WTC11 (cell line): ENCODE measurements around the gene SMPX. TPM values are rescaled to one million over a fixed set of nuclear protein-coding genes. Genes with fewer than 3 reads are reported as not detected.

Experiments used
- ATAC-seq: fragments of 200-7000 bp; cut with Tn5 transposase; 2 replicates; pipeline ENCODE4 v1.10.0; 2021; ENCODE audit warnings: mild to moderate bottlenecking, moderate library complexity
- CTCF ChIA-PET: fragments of 300-600 bp; sonication (Branson Sonifier 250); formaldehyde crosslinking; loops from one replicate; lab custom pipeline; 2021; ENCODE audit warnings: antibody characterized with exemption; lab: Charles Lee
- POLR2A ChIA-PET: fragments of 350-600 bp; sonication (Branson Sonifier 250); formaldehyde crosslinking; loops from one replicate; lab custom pipeline; 2021; ENCODE audit warnings: antibody characterized with exemption; lab: Charles Lee
- DNase-seq: peaks from one replicate; pipeline ENCODE4 v3.0.0; 2021; ENCODE audit warnings: low spot score
- H3K27ac Mint-ChIP-seq: 2 replicates; pipeline ENCODE4 v1.8.0; 2021; ENCODE audit warnings: mixed read lengths
- H3K27me3 Mint-ChIP-seq: 2 replicates; pipeline ENCODE4 v1.8.0; 2021; ENCODE audit warnings: low read depth, mild to moderate bottlenecking, moderate library complexity, mixed read lengths
- H3K36me3 Mint-ChIP-seq: 2 replicates; pipeline ENCODE4 v1.8.0; 2021; ENCODE audit warnings: mixed read lengths
- H3K4me1 Mint-ChIP-seq: 2 replicates; pipeline ENCODE4 v1.8.0; 2022; ENCODE audit warnings: mixed read lengths
- H3K4me3 Mint-ChIP-seq: 2 replicates; pipeline ENCODE4 v1.8.0; 2021; ENCODE audit warnings: mild to moderate bottlenecking, moderate library complexity, mixed read lengths
- H3K9me3 Mint-ChIP-seq: 2 replicates; pipeline ENCODE4 v1.8.0; 2021; ENCODE audit warnings: mixed read lengths
- MXD4 ChIP-seq: fragments of 250-450 bp; sonication (Bioruptor Pico); IDR thresholded peaks from 2 replicates; pipeline ENCODE4 v1.8.0; 2021; ENCODE audit warnings: mild to moderate bottlenecking, moderate library complexity, borderline replicate concordance
- NR2C2 ChIP-seq: sonication (generic); formaldehyde crosslinking; IDR thresholded peaks from 2 replicates; pipeline ENCODE4 v1.8.0; 2022; ENCODE audit warnings: mild to moderate bottlenecking, missing genetic modification reagents
- OVOL2 ChIP-seq: fragments of 250-450 bp; sonication (Bioruptor Pico); IDR thresholded peaks from 2 replicates; pipeline ENCODE4 v1.9.0; 2021; ENCODE audit warnings: mild to moderate bottlenecking, borderline replicate concordance
- RORB ChIP-seq: fragments of 250-450 bp; sonication (Bioruptor Pico); IDR thresholded peaks from 2 replicates; pipeline ENCODE4 v1.9.0; 2021; ENCODE audit warnings: mild to moderate bottlenecking
- SOX15 ChIP-seq: fragments of 250-450 bp; sonication (Bioruptor Pico); IDR thresholded peaks from 2 replicates; pipeline ENCODE4 v1.9.0; 2021; ENCODE audit warnings: mild to moderate bottlenecking
- SP1 ChIP-seq: sonication (generic); formaldehyde crosslinking; conservative IDR thresholded peaks from 2 replicates; pipeline ENCODE4 v1.8.1; 2022; ENCODE audit warnings: missing genetic modification reagents
- total RNA-seq: library from RNA; stranded (reverse); gene quantifications from 3 replicates; pipeline ENCODE4 v1.2.3, GENCODE V29; 2021
- TF ChIP-seq, protein P1 (sequence below): sonication (generic); formaldehyde crosslinking; IDR thresholded peaks from 2 replicates; pipeline ENCODE4 v1.8.1; 2023; ENCODE audit warnings: mild to moderate bottlenecking, missing genetic modification reagents, moderate library complexity
- TF ChIP-seq, protein P2 (sequence below): sonication (generic); formaldehyde crosslinking; IDR thresholded peaks from 2 replicates; pipeline ENCODE4 v1.8.0; 2022; ENCODE audit warnings: mild to moderate bottlenecking, missing genetic modification reagents
- TF ChIP-seq, protein P3 (sequence below): sonication (generic); formaldehyde crosslinking; IDR thresholded peaks from 2 replicates; pipeline ENCODE4 v1.8.1; 2022; ENCODE audit warnings: low read depth, mild to moderate bottlenecking, moderate library complexity, missing genetic modification reagents, borderline replicate concordance
- TF ChIP-seq, protein P4 (sequence below): sonication (generic); formaldehyde crosslinking; IDR thresholded peaks from 2 replicates; pipeline ENCODE4 v1.8.1; 2023; ENCODE audit warnings: mild to moderate bottlenecking, missing genetic modification reagents
- TF ChIP-seq, protein P5 (sequence below): sonication (generic); formaldehyde crosslinking; conservative IDR thresholded peaks from 2 replicates; pipeline ENCODE4 v1.8.1; 2022; ENCODE audit warnings: mild to moderate bottlenecking, missing genetic modification reagents
- TF ChIP-seq, protein P6 (sequence below): fragments of 250-450 bp; sonication (Bioruptor Pico); IDR thresholded peaks from 2 replicates; pipeline ENCODE4 v1.9.0; 2021; ENCODE audit warnings: mild to moderate bottlenecking
- TF ChIP-seq, protein P7 (sequence below): fragments of 250-450 bp; sonication (Bioruptor Pico); IDR thresholded peaks from 2 replicates; pipeline ENCODE4 v1.9.0; 2021; ENCODE audit warnings: mild to moderate bottlenecking
- TF ChIP-seq, protein P8 (sequence below): sonication (generic); formaldehyde crosslinking; IDR thresholded peaks from 2 replicates; pipeline ENCODE4 v1.8.0; 2023; ENCODE audit warnings: missing genetic modification reagents

Gene SMPX
- total RNA-seq, 1 experiment from 2014 or later, result not detected

DNA sequence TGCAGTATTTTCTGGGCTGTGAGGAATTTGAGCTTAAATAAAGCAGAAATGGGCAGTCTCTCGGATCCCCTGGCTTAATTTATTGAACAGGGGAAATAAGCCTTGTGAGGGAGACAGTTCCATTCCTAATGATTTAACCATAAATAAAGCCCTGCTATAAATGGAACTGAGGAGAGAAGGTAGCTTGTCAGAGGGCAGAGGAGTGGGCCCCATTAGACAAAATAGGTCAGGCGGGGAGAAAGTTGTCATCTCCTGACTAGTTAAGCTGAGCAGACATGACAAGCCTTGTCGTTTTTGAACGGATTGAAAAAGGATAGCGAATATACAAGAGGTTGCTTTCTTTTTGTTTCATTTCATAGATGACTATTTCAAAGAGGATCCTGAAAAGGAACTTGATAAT lies 39.3 kb downstream of the SMPX start:
- TF ChIP-seq, protein P1, sequence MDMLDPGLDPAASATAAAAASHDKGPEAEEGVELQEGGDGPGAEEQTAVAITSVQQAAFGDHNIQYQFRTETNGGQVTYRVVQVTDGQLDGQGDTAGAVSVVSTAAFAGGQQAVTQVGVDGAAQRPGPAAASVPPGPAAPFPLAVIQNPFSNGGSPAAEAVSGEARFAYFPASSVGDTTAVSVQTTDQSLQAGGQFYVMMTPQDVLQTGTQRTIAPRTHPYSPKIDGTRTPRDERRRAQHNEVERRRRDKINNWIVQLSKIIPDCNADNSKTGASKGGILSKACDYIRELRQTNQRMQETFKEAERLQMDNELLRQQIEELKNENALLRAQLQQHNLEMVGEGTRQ (CRISPR knock-in tag), result no peak
- TF ChIP-seq, protein P2, sequence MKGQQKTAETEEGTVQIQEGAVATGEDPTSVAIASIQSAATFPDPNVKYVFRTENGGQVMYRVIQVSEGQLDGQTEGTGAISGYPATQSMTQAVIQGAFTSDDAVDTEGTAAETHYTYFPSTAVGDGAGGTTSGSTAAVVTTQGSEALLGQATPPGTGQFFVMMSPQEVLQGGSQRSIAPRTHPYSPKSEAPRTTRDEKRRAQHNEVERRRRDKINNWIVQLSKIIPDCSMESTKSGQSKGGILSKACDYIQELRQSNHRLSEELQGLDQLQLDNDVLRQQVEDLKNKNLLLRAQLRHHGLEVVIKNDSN, result no peak
- no peak for TF ChIP-seq SP1 (CRISPR knock-in tag)
- TF ChIP-seq, protein P3, sequence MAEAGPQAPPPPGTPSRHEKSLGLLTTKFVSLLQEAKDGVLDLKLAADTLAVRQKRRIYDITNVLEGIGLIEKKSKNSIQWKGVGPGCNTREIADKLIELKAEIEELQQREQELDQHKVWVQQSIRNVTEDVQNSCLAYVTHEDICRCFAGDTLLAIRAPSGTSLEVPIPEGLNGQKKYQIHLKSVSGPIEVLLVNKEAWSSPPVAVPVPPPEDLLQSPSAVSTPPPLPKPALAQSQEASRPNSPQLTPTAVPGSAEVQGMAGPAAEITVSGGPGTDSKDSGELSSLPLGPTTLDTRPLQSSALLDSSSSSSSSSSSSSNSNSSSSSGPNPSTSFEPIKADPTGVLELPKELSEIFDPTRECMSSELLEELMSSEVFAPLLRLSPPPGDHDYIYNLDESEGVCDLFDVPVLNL (CRISPR knock-in tag), result no peak
- Mint-ChIP-seq H3K9me3 (peaks cover 4% of the 10 kb centered on the region; the same call in 1 of the 2 replicates), H3K27ac (no peak overlapping the region), H3K4me3 (no peak overlapping the region), H3K36me3 (peaks cover under 1% of the 10 kb centered on the region; the same call in 1 of the 2 replicates), H3K27me3 (no peaks in the 10 kb centered on the region), H3K4me1 (no peaks in the 10 kb centered on the region; the same call in 1 of the 2 replicates)
- DNase-seq (no peak), ATAC-seq (no peak)
- ChIA-PET CTCF (no interaction called here), POLR2A (no interaction called here)

DNA sequence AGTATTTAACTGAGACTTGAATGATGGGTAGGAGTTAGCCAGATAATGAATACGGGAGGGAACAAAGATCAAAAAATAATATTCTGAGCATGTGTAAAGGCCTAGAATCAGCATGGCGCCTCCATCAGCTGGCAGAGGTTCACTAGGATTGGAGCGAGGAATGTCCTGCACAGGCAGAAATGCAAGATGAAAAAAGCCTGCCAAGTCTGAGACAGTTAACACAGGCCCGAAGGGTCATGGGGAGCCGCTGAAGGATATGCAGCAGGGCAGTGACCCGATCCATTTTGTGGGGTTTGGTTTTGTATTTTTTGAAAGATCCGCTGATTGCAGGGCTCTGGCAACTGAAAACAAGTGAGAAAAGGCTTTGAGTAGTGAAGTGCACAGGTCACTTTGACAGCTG lies 40.1 kb downstream of the SMPX start:
- Mint-ChIP-seq H3K9me3 (peaks cover 9% of the 10 kb centered on the region), H3K4me1 (no peaks in the 10 kb centered on the region; the same call in 1 of the 2 replicates), H3K27ac (no peak overlapping the region), H3K4me3 (no peak overlapping the region), H3K27me3 (no peaks in the 10 kb centered on the region; the same call in 1 of the 2 replicates), H3K36me3 (peaks cover 5% of the 10 kb centered on the region)
- CTCF ChIA-PET, result no interaction called here
- TF ChIP-seq, protein P4, sequence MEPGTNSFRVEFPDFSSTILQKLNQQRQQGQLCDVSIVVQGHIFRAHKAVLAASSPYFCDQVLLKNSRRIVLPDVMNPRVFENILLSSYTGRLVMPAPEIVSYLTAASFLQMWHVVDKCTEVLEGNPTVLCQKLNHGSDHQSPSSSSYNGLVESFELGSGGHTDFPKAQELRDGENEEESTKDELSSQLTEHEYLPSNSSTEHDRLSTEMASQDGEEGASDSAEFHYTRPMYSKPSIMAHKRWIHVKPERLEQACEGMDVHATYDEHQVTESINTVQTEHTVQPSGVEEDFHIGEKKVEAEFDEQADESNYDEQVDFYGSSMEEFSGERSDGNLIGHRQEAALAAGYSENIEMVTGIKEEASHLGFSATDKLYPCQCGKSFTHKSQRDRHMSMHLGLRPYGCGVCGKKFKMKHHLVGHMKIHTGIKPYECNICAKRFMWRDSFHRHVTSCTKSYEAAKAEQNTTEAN (CRISPR knock-in tag), result no peak
- TF ChIP-seq MXD4 (CRISPR knock-in tag) (no peak), SOX15 (CRISPR knock-in tag) (no peak), RORB (CRISPR knock-in tag) (no peak)
- TF ChIP-seq, protein P5, sequence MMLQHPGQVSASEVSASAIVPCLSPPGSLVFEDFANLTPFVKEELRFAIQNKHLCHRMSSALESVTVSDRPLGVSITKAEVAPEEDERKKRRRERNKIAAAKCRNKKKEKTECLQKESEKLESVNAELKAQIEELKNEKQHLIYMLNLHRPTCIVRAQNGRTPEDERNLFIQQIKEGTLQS (CRISPR knock-in tag), result no peak
- ATAC-seq, result no peak
- no peak for DNase-seq
- POLR2A ChIA-PET, result no interaction called here

DNA sequence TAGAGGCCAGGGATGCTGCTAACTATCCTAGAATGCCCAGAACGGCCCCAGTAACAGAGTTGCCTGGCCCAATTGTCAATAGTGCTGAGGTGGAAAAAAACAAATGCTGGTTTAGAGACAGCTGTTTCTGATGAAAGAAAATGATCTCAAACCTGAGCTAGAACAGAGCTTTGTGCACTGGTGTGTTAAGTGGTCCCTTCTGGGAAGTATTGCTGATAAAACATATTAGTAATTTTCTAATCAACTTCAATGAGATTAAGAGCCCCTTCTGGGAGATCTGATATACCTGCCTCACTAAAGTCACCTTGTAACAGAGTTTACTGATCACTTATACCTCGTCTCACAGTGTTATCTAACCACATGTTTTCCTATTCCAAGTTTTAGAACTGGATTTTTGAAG lies 42.1 kb downstream of the SMPX start:
- H3K27me3 Mint-ChIP-seq, result no peaks in the 10 kb centered on the region; the same call in 1 of the 2 replicates
- no peak overlapping the region for H3K27ac Mint-ChIP-seq
- H3K36me3 Mint-ChIP-seq, result peaks cover 5% of the 10 kb centered on the region
- H3K4me3 Mint-ChIP-seq, result no peak overlapping the region
- no peak for ATAC-seq
- ChIA-PET POLR2A (no interaction called here), CTCF (no interaction called here)
- peaks cover 9% of the 10 kb centered on the region for H3K9me3 Mint-ChIP-seq
- TF ChIP-seq OVOL2 (no peak), NR2C2 (CRISPR knock-in tag) (no peak), MXD4 (CRISPR knock-in tag) (no peak), SOX15 (CRISPR knock-in tag) (no peak)
- TF ChIP-seq, protein P6, sequence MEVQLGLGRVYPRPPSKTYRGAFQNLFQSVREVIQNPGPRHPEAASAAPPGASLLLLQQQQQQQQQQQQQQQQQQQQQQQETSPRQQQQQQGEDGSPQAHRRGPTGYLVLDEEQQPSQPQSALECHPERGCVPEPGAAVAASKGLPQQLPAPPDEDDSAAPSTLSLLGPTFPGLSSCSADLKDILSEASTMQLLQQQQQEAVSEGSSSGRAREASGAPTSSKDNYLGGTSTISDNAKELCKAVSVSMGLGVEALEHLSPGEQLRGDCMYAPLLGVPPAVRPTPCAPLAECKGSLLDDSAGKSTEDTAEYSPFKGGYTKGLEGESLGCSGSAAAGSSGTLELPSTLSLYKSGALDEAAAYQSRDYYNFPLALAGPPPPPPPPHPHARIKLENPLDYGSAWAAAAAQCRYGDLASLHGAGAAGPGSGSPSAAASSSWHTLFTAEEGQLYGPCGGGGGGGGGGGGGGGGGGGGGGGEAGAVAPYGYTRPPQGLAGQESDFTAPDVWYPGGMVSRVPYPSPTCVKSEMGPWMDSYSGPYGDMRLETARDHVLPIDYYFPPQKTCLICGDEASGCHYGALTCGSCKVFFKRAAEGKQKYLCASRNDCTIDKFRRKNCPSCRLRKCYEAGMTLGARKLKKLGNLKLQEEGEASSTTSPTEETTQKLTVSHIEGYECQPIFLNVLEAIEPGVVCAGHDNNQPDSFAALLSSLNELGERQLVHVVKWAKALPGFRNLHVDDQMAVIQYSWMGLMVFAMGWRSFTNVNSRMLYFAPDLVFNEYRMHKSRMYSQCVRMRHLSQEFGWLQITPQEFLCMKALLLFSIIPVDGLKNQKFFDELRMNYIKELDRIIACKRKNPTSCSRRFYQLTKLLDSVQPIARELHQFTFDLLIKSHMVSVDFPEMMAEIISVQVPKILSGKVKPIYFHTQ (CRISPR knock-in tag), result no peak
- TF ChIP-seq, protein P7, sequence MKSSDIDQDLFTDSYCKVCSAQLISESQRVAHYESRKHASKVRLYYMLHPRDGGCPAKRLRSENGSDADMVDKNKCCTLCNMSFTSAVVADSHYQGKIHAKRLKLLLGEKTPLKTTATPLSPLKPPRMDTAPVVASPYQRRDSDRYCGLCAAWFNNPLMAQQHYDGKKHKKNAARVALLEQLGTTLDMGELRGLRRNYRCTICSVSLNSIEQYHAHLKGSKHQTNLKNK (CRISPR knock-in tag), result no peak
- TF ChIP-seq, protein P8, sequence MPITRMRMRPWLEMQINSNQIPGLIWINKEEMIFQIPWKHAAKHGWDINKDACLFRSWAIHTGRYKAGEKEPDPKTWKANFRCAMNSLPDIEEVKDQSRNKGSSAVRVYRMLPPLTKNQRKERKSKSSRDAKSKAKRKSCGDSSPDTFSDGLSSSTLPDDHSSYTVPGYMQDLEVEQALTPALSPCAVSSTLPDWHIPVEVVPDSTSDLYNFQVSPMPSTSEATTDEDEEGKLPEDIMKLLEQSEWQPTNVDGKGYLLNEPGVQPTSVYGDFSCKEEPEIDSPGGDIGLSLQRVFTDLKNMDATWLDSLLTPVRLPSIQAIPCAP (CRISPR knock-in tag), result no peak
- no peak for DNase-seq
- H3K4me1 Mint-ChIP-seq, result no peaks in the 10 kb centered on the region; the same call in 1 of the 2 replicates
